Measurements from ENCODE around the gene PCYT1A. TPM values are rescaled to one million over a fixed set of nuclear protein-coding genes. Genes with fewer than 3 reads are reported as not detected.
"Not testable (repeated sequence)": the region's sequence is repeated elsewhere in the genome, so short reads cannot be mapped to it uniquely, and the experiment has no call there.

Gene PCYT1A
- total and polyA plus RNA-seq, 2 donors (not counting 3 experiments of a cell fraction or from before 2014, with no cell fraction given), result 50.3 to 65.5 TPM

- ChIA-PET CTCF (no interaction called here), POLR2A (interaction anchor here (0.5 kb wide), 1 partner anchor 627 kb away, joined by 5 read pairs; no protein-coding TSS in a partner anchor)
- Histone ChIP-seq H3K9ac (replicated peaks; ENCODE audit: extremely low read depth, insufficient read depth, low read length) (no peak within 1 kb of the TSS), H3K4me1 (ENCODE audit: control insufficient read depth, extremely low read depth, insufficient read depth, low read length) (no peaks in the 10 kb centered on the region), H3K9me1 (replicated peaks; ENCODE audit: control insufficient read depth, extremely low read depth, insufficient read depth, low read length) (no peaks in the 10 kb centered on the region), H3K79me2 (ENCODE audit: control insufficient read depth, insufficient read depth, low read length) (no peaks in the 10 kb centered on the region), H3K27me3 (ENCODE audit: control insufficient read depth in 2 of 2, insufficient read depth in 2 of 2, low read length in 2 of 2) (peaks cover 0 to 7% of the 10 kb centered on the region in 2 experiments), H3K9me3 (replicated peaks; ENCODE audit: control insufficient read depth, insufficient read depth, low read length) (no peaks in the 10 kb centered on the region), H4K20me1 (replicated peaks; ENCODE audit: control insufficient read depth, extremely low read depth, insufficient read depth, low read length) (no peaks in the 10 kb centered on the region), H3K4me3 (replicated peaks in 1 of 3; ENCODE audit: insufficient read depth in 1 of 3, low read depth in 1 of 3, low read length in 3 of 3) (no peak within 1 kb of the TSS), H3K36me3 (ENCODE audit: control insufficient read depth in 2 of 2, extremely low read depth in 1 of 2, insufficient read depth in 2 of 2, low read length in 2 of 2) (no peaks in the 10 kb centered on the region), H2AFZ (ENCODE audit: low read depth, low read length) (no peak within 1 kb of the TSS), H3K4me2 (ENCODE audit: insufficient read depth, low read length) (no peak within 1 kb of the TSS), H3K27ac (ENCODE audit: insufficient read depth, low read depth, low read length) (no peak within 1 kb of the TSS)
- no peak for DNase-seq (ENCODE audit: low read depth, low spot score)
- no TSS peak for BruUV-seq (replicated peaks)
- intact Hi-C loops (cut with micrococcal nuclease), result no loop called here
- no peak for FAIRE-seq
- TF ChIP-seq MAX (IDR thresholded peaks at IDR 0.05; ENCODE audit: insufficient read depth, insufficient read length) (no peak), FOS (IDR thresholded peaks at IDR 0.05; ENCODE audit: borderline replicate concordance, insufficient read depth, low read length) (no peak), GATA2 (IDR thresholded peaks at IDR 0.05; ENCODE audit: insufficient read depth, insufficient read length, low read depth, low read length) (no peak), POLR2AphosphoS5 (IDR thresholded peaks at IDR 0.05; ENCODE audit: insufficient read depth, low read depth, low read length) (no peak), EZH2 (IDR thresholded peaks at IDR 0.05; ENCODE audit: borderline replicate concordance, low read depth, low read length, severe bottlenecking) (no peak), POLR2A (IDR thresholded peaks at IDR 0.05; ENCODE audit: low read depth, low read length) (no peak), MYC (IDR thresholded peaks at IDR 0.05; ENCODE audit: low read depth, low read length) (no peak), JUN (IDR thresholded peaks at IDR 0.05; ENCODE audit: borderline replicate concordance, insufficient read depth, insufficient read length, low read depth) (no peak)
- TF ChIP-seq, protein P1, sequence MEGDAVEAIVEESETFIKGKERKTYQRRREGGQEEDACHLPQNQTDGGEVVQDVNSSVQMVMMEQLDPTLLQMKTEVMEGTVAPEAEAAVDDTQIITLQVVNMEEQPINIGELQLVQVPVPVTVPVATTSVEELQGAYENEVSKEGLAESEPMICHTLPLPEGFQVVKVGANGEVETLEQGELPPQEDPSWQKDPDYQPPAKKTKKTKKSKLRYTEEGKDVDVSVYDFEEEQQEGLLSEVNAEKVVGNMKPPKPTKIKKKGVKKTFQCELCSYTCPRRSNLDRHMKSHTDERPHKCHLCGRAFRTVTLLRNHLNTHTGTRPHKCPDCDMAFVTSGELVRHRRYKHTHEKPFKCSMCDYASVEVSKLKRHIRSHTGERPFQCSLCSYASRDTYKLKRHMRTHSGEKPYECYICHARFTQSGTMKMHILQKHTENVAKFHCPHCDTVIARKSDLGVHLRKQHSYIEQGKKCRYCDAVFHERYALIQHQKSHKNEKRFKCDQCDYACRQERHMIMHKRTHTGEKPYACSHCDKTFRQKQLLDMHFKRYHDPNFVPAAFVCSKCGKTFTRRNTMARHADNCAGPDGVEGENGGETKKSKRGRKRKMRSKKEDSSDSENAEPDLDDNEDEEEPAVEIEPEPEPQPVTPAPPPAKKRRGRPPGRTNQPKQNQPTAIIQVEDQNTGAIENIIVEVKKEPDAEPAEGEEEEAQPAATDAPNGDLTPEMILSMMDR (IDR thresholded peaks at IDR 0.05; ENCODE audit: extremely low read depth in 1 of 2, insufficient read depth in 1 of 2, low read depth in 1 of 2, low read length in 2 of 2), result no peak
- dilution Hi-C loops (cut with MboI; ENCODE audit: extremely low pct_ligation_motif_present, low sequenced_read_pairs), result no loop called here
Observed at GRCh38 chr3:196210673-196211556, 76.6 kb downstream of the PCYT1A start, which contains the start of gene ZDHHC19. Gene ZDHHC19, minus strand, starts transcription at chr3:196211400. Its CDS starts 85 bp downstream, at chr3:196211315.

- BruUV-seq (replicated peaks); H3K4me1 ChIP-seq (ENCODE audit: control insufficient read depth, extremely low read depth, insufficient read depth, low read length); H4K20me1 ChIP-seq (replicated peaks; ENCODE audit: control insufficient read depth, extremely low read depth, insufficient read depth, low read length); POLR2A ChIA-PET; H3K9me1 ChIP-seq (replicated peaks; ENCODE audit: control insufficient read depth, extremely low read depth, insufficient read depth, low read length); dilution Hi-C loops (cut with MboI; ENCODE audit: extremely low pct_ligation_motif_present, low sequenced_read_pairs); H3K27ac ChIP-seq (ENCODE audit: insufficient read depth, low read depth, low read length); DNase-seq (ENCODE audit: low read depth, low spot score); H3K27me3 ChIP-seq (ENCODE audit: control insufficient read depth in 2 of 2, insufficient read depth in 2 of 2, low read length in 2 of 2); H3K9ac ChIP-seq (replicated peaks; ENCODE audit: extremely low read depth, insufficient read depth, low read length); CTCF ChIA-PET; FAIRE-seq; H3K36me3 ChIP-seq (ENCODE audit: control insufficient read depth in 2 of 2, extremely low read depth in 1 of 2, insufficient read depth in 2 of 2, low read length in 2 of 2); intact Hi-C loops (cut with micrococcal nuclease); H3K4me3 ChIP-seq (replicated peaks in 1 of 3; ENCODE audit: insufficient read depth in 1 of 3, low read depth in 1 of 3, low read length in 3 of 3); H3K9me3 ChIP-seq (replicated peaks; ENCODE audit: control insufficient read depth, insufficient read depth, low read length); H2AFZ ChIP-seq (ENCODE audit: low read depth, low read length); H3K79me2 ChIP-seq (ENCODE audit: control insufficient read depth, insufficient read depth, low read length); H3K4me2 ChIP-seq (ENCODE audit: insufficient read depth, low read length): not testable (repeated sequence)
Observed at GRCh38 chr3:196209944-196210672, 77.4 kb downstream of the PCYT1A start.
